A549 (cell line): ENCODE data around the gene TSPO.

ENCODE experiments used
- MAFK ChIP-seq: fragments of 450-650 bp; IDR thresholded peaks from 2 replicates; pipeline ENCODE4 v1.6.1; 2014; ENCODE audit not compliant: partially characterized antibody
- MAZ ChIP-seq: fragments of 150-350 bp; IDR thresholded peaks from 2 replicates; pipeline ENCODE4 v1.6.1; 2014; ENCODE audit warnings: antibody characterized with exemption, low read depth, low read length, borderline replicate concordance
- TF ChIP-seq, protein P1 (sequence below): fragments of >200 bp; sonication (Bioruptor Twin); formaldehyde crosslinking; IDR thresholded peaks from 3 replicates; pipeline ENCODE4 v1.5.1; 2016
- TF ChIP-seq, protein P2 (sequence below): fragments of 150-350 bp; IDR thresholded peaks from 2 replicates; pipeline ENCODE4 v1.6.1; 2014; ENCODE audit warnings: low read depth, mild to moderate bottlenecking, low read length

GRCh38 chr22:43114958-43115357 lies 36.4 kb upstream of the TSPO start:
- TF ChIP-seq, protein P1, sequence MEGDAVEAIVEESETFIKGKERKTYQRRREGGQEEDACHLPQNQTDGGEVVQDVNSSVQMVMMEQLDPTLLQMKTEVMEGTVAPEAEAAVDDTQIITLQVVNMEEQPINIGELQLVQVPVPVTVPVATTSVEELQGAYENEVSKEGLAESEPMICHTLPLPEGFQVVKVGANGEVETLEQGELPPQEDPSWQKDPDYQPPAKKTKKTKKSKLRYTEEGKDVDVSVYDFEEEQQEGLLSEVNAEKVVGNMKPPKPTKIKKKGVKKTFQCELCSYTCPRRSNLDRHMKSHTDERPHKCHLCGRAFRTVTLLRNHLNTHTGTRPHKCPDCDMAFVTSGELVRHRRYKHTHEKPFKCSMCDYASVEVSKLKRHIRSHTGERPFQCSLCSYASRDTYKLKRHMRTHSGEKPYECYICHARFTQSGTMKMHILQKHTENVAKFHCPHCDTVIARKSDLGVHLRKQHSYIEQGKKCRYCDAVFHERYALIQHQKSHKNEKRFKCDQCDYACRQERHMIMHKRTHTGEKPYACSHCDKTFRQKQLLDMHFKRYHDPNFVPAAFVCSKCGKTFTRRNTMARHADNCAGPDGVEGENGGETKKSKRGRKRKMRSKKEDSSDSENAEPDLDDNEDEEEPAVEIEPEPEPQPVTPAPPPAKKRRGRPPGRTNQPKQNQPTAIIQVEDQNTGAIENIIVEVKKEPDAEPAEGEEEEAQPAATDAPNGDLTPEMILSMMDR = no peak
- no peak for TF ChIP-seq MAZ
- no peak for TF ChIP-seq MAFK
- TF ChIP-seq, protein P2, sequence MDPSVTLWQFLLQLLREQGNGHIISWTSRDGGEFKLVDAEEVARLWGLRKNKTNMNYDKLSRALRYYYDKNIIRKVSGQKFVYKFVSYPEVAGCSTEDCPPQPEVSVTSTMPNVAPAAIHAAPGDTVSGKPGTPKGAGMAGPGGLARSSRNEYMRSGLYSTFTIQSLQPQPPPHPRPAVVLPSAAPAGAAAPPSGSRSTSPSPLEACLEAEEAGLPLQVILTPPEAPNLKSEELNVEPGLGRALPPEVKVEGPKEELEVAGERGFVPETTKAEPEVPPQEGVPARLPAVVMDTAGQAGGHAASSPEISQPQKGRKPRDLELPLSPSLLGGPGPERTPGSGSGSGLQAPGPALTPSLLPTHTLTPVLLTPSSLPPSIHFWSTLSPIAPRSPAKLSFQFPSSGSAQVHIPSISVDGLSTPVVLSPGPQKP = no peak
